ENCODE results near the gene ACAP3. TPM values are rescaled to one million over a fixed set of nuclear protein-coding genes. Genes with fewer than 3 reads are reported as not detected.
A peak's percentile ranks its signal among the peaks of the same experiment; 100 is the strongest.

The ACAP3 gene
- total and polyA plus RNA-seq, 2 of the 4 experiments (the other 2 are of a cell fraction), result 13.3 to 58.2 TPM

GRCh38 chr1:1270813-1271212, 36.9 kb downstream of the ACAP3 start:
- no peak overlapping the region for H2BK15ac ChIP-seq (ENCODE audit: low read depth, low read length)
- H3K4me2 ChIP-seq (ENCODE audit: low read depth, low read length), result peak overlapping the region; percentile 71
- H3K9me1 ChIP-seq (ENCODE audit: insufficient read depth, low read length), result peaks cover 36% of the 10 kb centered on the region
- peak overlapping the region; percentile 79 for H3K27ac ChIP-seq (ENCODE audit: insufficient read depth, low read length)
- DNase-seq (peak; percentile 69), ATAC-seq (ENCODE audit: low read depth) (no peak)
- peak overlapping the region; percentile 34 to 74; a peak in 3 of 4 replicates for H4K8ac ChIP-seq (ENCODE audit: low read depth in 2 of 2, low read length in 2 of 2)
- H2AFZ ChIP-seq (replicated peaks; ENCODE audit: low read length, poor library complexity), result no peak overlapping the region
- ChIA-PET POLR2A (ENCODE audit: unreplicated experiment) (no interaction called here), CTCF (no interaction called here)
- H2BK20ac ChIP-seq (ENCODE audit: low read depth, low read length), result no peak overlapping the region
- peak overlapping the region; percentile 69 for H4K5ac ChIP-seq (ENCODE audit: low read depth, low read length)
- H4K91ac ChIP-seq (ENCODE audit: insufficient read depth, low read depth, low read length), result peak overlapping the region; percentile 79
- peaks cover 41% of the 10 kb centered on the region for H3K36me3 ChIP-seq (ENCODE audit: control insufficient read depth, insufficient read depth, low read length)
- peak overlapping the region; percentile 74; the same call in 1 of the 2 replicates for H2BK120ac ChIP-seq (ENCODE audit: low read depth, low read length)
- no peaks in the 10 kb centered on the region for H3K27me3 ChIP-seq (ENCODE audit: control insufficient read depth, insufficient read depth, low read length)
- peak overlapping the region; percentile 48 for H3K18ac ChIP-seq (ENCODE audit: low read depth, low read length)
- no peaks in the 10 kb centered on the region for H3K9me3 ChIP-seq (ENCODE audit: control insufficient read depth, insufficient read depth, low read length)
- peaks cover 25% of the 10 kb centered on the region for H4K20me1 ChIP-seq (ENCODE audit: insufficient read depth, low read length)
- H2AK9ac ChIP-seq (replicated peaks; ENCODE audit: low read depth, low read length, poor library complexity), result peak overlapping the region; percentile 92
- in situ Hi-C loops (cut with MboI; ENCODE audit: low sequenced_read_pairs) (no loop called here), dilution Hi-C loops (cut with HindIII; ENCODE audit: low sequenced_read_pairs, unreplicated experiment) (no loop called here), intact Hi-C loops (cut with micrococcal nuclease) (no loop called here)
- peak overlapping the region; percentile 20 for H3K9ac ChIP-seq (ENCODE audit: low read depth, low read length)
- peak overlapping the region; percentile 98 for H2AK5ac ChIP-seq (ENCODE audit: low read depth, low read length)
- peak overlapping the region; percentile 94 for H3K23ac ChIP-seq (ENCODE audit: low read depth, low read length)
- TF ChIP-seq CEBPB (IDR thresholded peaks at IDR 0.05; ENCODE audit: low read depth, low read length) (no peak), CHD1 (IDR thresholded peaks at IDR 0.05; ENCODE audit: low read depth, low read length) (no peak), NFE2L2 (IDR thresholded peaks at IDR 0.05; ENCODE audit: low read depth, low read length) (no peak), RCOR1 (IDR thresholded peaks at IDR 0.05; ENCODE audit: insufficient replicate concordance, low read length) (no peak), USF2 (IDR thresholded peaks at IDR 0.05; ENCODE audit: low read depth, low read length) (peak; percentile 77), RAD21 (IDR thresholded peaks at IDR 0.05; ENCODE audit: low read length) (no peak), FOS (IDR thresholded peaks at IDR 0.05; ENCODE audit: low read depth, low read length) (no peak), POLR2A (IDR thresholded peaks at IDR 0.05; ENCODE audit: low read depth, low read length) (0 out of 2 replicates have a peak, but pooled peaks have one; percentile 37), RFX5 (IDR thresholded peaks at IDR 0.05; ENCODE audit: low read depth, low read length) (no peak), BHLHE40 (IDR thresholded peaks at IDR 0.05; ENCODE audit: low read depth, low read length) (no peak), MXI1 (IDR thresholded peaks at IDR 0.05; ENCODE audit: borderline replicate concordance, low read depth, low read length) (no peak), MAZ (IDR thresholded peaks at IDR 0.05; ENCODE audit: borderline replicate concordance, low read depth, low read length) (no peak)
- H3K4me1 ChIP-seq (ENCODE audit: control insufficient read depth, insufficient read depth, low read length), result peaks cover 37% of the 10 kb centered on the region
- WGBS, 2 experiments (ENCODE audit: extremely low coverage in 2 of 2, insufficient read length in 1 of 2), result 78% methylated on average over 3 of the region's 7 CpGs; no CpG with 5 or more reads in 1 of the 2 experiments
- no TSS peak for BruUV-seq (replicated peaks)
- H2BK5ac ChIP-seq (ENCODE audit: low read depth, low read length, poor library complexity, severe bottlenecking), result peak overlapping the region; percentile 91
- H3K14ac ChIP-seq (replicated peaks; ENCODE audit: low read depth, low read length), result peak overlapping the region; percentile 86
- peak overlapping the region; percentile 3; the same call in 1 of the 2 replicates for H3K4me3 ChIP-seq (ENCODE audit: insufficient read depth, low read depth, low read length)
- peak overlapping the region; percentile 82 for H3K4ac ChIP-seq (ENCODE audit: low read depth, low read length)
- H3K79me1 ChIP-seq (ENCODE audit: low read depth in 1 of 2, low read length in 2 of 2), result peaks cover 13 to 59% of the 10 kb centered on the region in 2 experiments
- H3K56ac ChIP-seq (ENCODE audit: extremely low read depth, insufficient read depth, low read length), result no peak overlapping the region; the same call in 1 of the 2 replicates
